GM08714 (cell line): ENCODE measurements around the gene COX4I1.

Experiments used
- H3K4me3 ChIP-seq: fragments of 200-500 bp; sonication (Bioruptor generic); 2 replicates; pipeline ENCODE4 v1.5.1; 2014; ENCODE audit warnings: mild to moderate bottlenecking, low read length, inconsistent platforms
- ZNF274 ChIP-seq: IDR thresholded peaks from 2 replicates; pipeline ENCODE4 v1.6.1; 2012; ENCODE audit warnings: mild to moderate bottlenecking, low read depth, low read length

The COX4I1 gene

GRCh38 chr16:85819245-85819644 lies 19.8 kb downstream of the COX4I1 start:
- H3K4me3 ChIP-seq = no peak overlapping the region
- TF ChIP-seq ZNF274 = no peak

GRCh38 chr16:85819771-85820170 lies 20.3 kb downstream of the COX4I1 start:
- H3K4me3 ChIP-seq = no peak overlapping the region
- no peak for TF ChIP-seq ZNF274

GRCh38 chr16:85820604-85821372 lies 21.3 kb downstream of the COX4I1 start:
- TF ChIP-seq ZNF274 = no peak
- H3K4me3 ChIP-seq = no peak overlapping the region

- TF ChIP-seq ZNF274 = no peak
- H3K4me3 ChIP-seq = no peak overlapping the region
Observed at GRCh38 chr16:85821390-85822135, 22.1 kb downstream of the COX4I1 start.

GRCh38 chr16:85822145-85822544 lies 22.6 kb downstream of the COX4I1 start:
- no peak overlapping the region for H3K4me3 ChIP-seq
- TF ChIP-seq ZNF274 = no peak

- H3K4me3 ChIP-seq = no peak overlapping the region
- no peak for TF ChIP-seq ZNF274
Observed at GRCh38 chr16:85823328-85823920, 23.9 kb downstream of the COX4I1 start.

- no peak for TF ChIP-seq ZNF274
- H3K4me3 ChIP-seq = no peak overlapping the region
Observed at GRCh38 chr16:85824161-85825135, 25.0 kb downstream of the COX4I1 start.

- no peak for TF ChIP-seq ZNF274
- no peak overlapping the region for H3K4me3 ChIP-seq
Observed at GRCh38 chr16:85825326-85825725, 25.8 kb downstream of the COX4I1 start.

- H3K4me3 ChIP-seq = no peak overlapping the region
- TF ChIP-seq ZNF274 = no peak
Observed at GRCh38 chr16:85826686-85827247, 27.3 kb downstream of the COX4I1 start.

- no peak overlapping the region for H3K4me3 ChIP-seq
- TF ChIP-seq ZNF274 = no peak
Observed at GRCh38 chr16:85828166-85828565, 28.7 kb downstream of the COX4I1 start.

- no peak overlapping the region for H3K4me3 ChIP-seq
- TF ChIP-seq ZNF274 = no peak
Observed at GRCh38 chr16:85829171-85829719, 29.8 kb downstream of the COX4I1 start.

- TF ChIP-seq ZNF274 = no peak
Observed at GRCh38 chr16:85829751-85830445, 30.4 kb downstream of the COX4I1 start.

GRCh38 chr16:85830821-85831220 lies 31.3 kb downstream of the COX4I1 start:
- no peak overlapping the region for H3K4me3 ChIP-seq
- TF ChIP-seq ZNF274 = no peak

More at GRCh38 chr16:85829751-85830445, 30.4 kb downstream of the COX4I1 start:
- H3K4me3 ChIP-seq = no peak overlapping the region
